Measurements from ENCODE around the gene EMC1.
"Not testable (repeated sequence)": the region's sequence is repeated elsewhere in the genome, so short reads cannot be mapped to it uniquely, and the experiment has no call there.

GRCh38 chr1:19288324-19289241, 37.3 kb upstream of the EMC1 start, which contains the start of gene AKR7A3:
- not testable (repeated sequence) for TF ChIP-seq CTCF (IDR thresholded peaks at IDR 0.05); EZH2 (IDR thresholded peaks at IDR 0.05; ENCODE audit: borderline replicate concordance, insufficient read depth, low read depth, low read length, poor library complexity, severe bottlenecking)

Data from B cell (primary cell).